GM12874 (cell line): ENCODE measurements around the gene ATF5.

ENCODE experiments used
- TF ChIP-seq, protein P1 (sequence below): IDR thresholded peaks from 2 replicates; pipeline ENCODE4 v1.5.1; 2011; ENCODE audit warnings: low read depth, mild to moderate bottlenecking, control low read depth, low read length, moderate library complexity; ENCODE audit not compliant: insufficient read depth

ATF5 gene

DNA sequence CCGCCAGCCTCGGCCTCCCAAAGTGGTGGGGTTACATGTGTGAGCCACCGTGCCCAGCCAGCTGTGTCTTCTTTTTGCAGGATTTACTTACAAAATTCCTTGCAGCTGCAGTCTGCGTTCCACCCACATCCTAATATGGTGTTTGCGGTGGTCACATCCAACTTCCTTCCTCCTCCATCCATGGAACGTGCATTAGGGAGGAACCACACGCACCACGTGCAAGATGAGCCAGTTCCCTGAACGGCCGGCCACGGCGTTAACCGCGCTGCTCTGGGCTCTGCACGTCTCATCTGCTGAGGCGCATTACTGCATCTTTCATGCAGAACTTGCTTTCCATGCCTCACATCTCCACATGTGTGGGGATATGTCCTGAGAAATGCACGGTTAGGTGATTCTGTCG lies 45.0 kb downstream of the ATF5 start:
- TF ChIP-seq, protein P1, sequence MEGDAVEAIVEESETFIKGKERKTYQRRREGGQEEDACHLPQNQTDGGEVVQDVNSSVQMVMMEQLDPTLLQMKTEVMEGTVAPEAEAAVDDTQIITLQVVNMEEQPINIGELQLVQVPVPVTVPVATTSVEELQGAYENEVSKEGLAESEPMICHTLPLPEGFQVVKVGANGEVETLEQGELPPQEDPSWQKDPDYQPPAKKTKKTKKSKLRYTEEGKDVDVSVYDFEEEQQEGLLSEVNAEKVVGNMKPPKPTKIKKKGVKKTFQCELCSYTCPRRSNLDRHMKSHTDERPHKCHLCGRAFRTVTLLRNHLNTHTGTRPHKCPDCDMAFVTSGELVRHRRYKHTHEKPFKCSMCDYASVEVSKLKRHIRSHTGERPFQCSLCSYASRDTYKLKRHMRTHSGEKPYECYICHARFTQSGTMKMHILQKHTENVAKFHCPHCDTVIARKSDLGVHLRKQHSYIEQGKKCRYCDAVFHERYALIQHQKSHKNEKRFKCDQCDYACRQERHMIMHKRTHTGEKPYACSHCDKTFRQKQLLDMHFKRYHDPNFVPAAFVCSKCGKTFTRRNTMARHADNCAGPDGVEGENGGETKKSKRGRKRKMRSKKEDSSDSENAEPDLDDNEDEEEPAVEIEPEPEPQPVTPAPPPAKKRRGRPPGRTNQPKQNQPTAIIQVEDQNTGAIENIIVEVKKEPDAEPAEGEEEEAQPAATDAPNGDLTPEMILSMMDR = no peak

DNA sequence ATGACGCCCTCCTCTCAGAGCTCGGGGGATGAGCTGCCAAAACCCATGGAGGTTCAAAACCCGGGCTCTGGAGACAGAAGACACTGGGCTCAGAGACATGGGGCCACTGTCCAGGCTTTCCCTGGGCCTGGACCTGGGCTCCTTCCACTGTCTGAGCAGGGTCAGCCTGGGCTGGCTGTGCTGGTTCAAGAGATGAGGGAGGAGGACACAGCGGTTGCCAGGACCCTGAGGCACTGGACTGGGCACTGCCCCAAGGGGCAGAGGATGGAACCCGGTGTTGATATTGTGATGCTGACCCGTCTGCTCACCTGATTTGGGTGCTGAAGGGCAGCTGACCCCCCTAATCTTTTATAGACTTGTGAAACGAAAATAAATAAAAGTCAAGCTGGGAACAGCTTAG lies 46.0 kb downstream of the ATF5 start:
- TF ChIP-seq, protein P1 = no peak

DNA sequence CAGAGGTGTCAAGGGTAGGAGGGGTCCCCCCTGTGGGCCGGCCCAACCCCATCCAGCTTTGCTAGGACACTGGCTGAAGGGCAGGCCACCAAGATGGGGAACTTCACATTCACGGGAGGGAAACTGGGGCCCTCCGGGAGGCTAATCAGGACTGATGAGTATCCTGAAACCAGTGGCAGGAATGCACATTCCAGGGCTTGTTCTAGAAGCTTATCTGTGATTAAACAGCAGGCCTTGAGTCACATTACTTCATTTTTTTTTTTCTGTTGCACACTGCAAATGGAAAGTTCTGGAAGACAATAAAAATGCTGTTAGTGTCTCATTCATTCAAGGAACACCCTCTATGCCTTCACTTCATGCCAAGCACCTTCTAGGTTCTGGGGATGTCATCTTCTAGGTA lies 47.5 kb downstream of the ATF5 start:
- TF ChIP-seq, protein P1 = no peak

DNA sequence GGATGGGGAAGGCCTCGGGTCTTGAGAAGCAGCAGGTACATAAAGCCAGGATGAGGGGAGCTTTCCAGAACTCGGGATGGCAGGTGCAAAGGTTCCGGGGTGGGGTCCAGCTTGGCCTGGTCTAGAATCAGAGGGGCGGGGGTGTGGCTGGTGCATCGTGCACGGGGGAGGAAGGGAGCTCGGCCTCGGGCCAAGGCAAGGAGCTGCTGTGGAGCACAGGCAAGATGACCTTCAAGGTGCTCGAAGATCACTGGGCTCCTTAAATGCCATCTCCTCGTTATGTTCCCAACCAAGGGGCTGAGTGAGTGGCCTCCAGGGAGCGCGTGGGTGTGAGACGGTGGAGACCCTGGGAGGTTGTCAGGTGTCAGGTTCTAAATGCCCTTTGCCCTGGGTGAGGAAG lies 48.1 kb downstream of the ATF5 start:
- TF ChIP-seq, protein P1 = no peak

DNA sequence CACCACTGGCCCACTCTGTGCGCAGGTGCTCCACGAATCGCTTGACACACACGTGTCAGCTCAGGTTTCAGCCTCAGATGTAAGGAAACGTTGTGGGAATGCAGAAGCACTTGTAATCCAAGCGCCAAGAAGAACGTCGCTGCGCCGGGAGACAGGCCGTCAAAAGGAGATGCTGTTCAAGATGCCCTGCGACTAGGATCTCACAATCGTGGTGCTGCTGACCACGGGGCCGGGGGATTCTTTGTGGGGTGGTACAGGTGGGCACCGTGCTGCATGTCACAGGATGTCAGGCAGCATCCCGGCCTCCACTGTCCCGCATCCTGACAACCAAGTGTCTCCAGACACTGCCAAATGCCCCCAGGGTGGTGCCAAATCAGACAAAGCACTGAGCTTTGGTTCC lies 48.9 kb downstream of the ATF5 start:
- TF ChIP-seq, protein P1 = no peak

DNA sequence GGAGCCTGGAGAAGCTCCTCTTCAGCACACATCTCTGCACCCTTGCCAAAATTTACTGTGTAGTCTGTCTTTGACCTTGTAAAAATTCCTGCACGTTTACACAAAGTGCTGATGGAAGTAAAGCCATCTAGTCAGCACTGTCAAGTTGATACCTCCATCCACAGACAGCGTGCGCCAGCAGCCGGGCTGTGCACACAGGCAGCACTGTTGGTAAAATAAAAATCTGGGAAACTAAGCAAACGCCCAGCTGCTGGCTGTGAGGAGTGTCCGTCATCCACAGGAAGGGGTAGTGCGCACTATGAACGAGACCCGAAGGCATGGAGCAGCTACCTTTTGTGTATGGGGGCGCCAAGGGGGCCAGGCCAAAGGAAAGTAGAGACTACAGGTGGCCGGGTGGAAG lies 49.3 kb downstream of the ATF5 start:
- TF ChIP-seq, protein P1 = no peak

DNA sequence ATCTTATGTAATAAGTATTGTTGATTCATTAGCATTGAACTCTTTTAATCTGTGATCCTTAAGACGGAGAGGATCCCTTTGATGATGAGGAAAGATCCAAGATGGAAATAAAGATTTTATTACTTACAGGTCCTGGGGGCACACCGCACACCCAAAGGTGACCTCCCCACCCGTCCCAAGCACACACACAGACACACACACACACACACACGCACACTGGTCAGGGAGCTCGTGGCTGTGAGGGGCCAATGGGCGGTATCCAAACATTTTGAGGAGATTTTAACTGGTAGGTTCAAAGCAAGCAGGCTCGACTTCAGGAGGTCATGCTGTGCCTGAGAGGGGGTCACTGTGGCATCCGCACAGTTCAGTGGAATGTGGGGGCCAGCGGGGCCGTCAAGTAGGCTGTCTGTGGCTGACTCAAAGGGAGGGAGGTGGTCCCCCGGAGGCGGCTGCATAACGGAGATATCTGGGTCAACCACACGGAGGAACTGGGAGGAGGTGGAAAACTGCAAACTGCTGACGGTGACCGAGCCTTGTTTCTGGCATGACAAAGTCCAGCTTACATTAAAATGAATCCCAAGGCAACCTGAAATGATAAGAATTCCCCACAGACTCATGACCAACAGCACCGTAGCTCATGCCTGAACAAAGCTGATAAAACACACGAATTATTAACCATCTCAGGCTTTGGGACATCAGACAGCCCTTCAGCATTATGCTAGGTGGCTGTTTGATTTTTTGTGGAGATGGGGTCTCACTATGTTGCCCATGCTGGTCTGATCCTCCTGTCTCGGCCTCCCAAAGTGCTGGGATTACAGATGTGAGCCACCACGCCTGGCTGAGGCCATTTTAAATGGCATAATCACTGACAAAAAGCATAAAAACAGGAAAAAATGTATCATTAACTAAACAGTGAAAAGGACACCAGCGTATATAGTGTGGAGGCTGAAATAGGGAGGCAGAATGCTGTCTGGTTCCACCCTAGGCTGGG lies 52.9 kb downstream of the ATF5 start:
- TF ChIP-seq, protein P1 = no peak
